Activated CD4-positive, alpha-beta T cell treated with anti-CD3 and anti-CD28 coated beads for 4 hours (primary cell): ENCODE data around the gene HK1.

Experiments
- DNase-seq, 2 donors: peaks; one replicate each; pipeline ENCODE4 v3.0.0-alpha.2; 2020

Gene HK1

DNA sequence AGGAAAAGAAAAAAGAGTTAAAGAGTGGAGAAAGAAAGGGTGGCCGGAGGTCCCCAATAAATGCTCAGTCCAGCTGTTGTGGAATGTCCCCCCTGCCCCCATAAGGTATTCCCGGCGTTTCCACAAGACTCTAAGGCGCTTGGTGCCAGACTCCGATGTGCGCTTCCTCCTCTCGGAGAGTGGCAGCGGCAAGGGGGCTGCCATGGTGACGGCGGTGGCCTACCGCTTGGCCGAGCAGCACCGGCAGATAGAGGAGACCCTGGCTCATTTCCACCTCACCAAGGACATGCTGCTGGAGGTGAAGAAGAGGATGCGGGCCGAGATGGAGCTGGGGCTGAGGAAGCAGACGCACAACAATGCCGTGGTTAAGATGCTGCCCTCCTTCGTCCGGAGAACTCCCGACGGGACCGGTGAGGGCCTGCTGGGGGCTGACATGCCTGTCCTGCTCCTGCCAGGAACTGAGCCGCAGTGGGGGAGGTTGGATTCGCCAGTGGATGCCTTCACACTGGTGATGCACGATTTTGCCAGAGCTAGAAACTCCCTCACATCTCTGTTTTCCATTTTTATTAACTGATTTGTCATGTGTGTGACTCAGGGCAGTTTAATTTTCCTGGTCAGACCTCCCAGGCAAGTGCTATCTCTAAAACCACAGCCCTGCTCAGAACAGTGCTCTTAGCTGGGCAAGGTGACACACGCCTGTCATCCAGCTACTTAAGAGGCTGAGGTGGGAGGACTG is 104.3 kb downstream of the HK1 start:
- no peak for DNase-seq

DNA sequence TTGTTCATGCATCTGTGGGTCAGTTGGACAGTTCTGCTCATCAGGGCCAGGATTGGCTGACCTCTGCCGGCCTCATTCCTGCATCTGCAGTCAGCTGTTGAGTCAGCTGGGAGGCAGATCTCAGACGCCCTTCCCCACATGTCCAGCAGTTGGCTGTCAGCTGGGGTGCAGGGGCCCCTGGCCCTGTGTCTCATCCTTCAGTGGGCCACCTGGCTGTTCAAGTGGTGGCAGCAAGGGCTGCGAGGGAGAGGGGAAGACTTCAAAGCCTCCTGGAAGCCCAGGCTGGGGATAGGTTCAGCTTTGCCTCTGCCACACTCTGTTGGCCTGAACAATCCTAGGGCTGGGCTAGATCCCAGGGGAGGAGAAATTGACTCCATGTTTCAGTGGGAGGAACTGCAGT is 105.3 kb downstream of the HK1 start:
- no peak for DNase-seq

DNA sequence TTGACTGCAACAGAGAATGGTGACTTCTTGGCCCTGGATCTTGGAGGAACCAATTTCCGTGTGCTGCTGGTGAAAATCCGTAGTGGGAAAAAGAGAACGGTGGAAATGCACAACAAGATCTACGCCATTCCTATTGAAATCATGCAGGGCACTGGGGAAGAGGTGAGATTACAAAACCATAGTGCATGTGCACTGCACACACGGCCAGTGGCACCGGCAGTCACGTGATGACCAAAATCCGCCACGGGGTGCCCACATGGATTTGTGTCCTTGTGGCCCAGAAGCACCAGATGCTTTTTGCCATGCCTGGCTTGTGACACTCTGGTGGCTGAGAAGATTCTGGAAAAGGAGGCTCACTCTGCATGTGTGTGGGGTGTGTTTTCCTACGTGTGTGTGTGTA is 106.0 kb downstream of the HK1 start:
- no peak for DNase-seq

DNA sequence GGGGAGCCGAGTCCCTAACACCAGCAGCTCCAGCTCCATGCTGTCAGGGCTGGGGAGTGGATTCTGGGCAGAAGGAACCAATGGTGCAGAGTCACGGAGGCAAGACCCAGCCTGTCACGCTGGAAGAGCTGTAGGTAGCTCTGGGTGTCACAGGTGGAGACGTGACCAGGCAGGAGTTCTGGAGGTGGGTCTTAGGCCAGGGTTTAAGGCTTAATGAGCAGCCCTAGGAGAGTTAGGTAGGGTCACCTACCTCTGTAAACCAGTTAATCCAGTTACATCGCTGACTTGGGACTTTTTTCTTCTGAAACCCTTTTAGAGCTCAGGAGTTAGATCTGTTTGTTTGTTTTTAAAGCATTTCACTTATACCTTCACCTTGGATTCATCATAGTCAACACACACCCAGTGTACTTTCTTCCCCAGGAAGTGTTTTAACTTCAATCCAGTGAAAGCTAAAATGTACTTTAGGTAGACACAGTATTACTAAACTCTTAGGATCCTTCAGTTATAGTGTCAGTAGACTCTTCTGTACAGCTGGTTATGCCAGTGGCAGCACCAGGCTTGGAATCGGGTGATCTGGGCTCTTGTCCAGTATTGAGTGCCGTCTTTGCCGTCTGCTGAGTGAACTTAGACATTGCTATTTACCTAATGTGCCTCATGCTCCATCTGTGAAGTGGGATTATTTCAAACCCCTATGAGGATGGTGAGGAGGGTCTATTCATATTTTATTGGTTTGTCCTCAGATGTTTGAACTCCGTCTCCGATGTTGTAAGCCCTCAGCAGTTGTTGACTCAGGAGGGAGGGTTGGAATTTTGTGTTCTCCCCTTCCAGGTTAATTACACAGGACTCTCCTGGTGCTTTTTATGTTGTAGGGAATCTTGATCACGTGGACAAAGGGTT is 107.4 kb downstream of the HK1 start:
- no peak for DNase-seq

DNA sequence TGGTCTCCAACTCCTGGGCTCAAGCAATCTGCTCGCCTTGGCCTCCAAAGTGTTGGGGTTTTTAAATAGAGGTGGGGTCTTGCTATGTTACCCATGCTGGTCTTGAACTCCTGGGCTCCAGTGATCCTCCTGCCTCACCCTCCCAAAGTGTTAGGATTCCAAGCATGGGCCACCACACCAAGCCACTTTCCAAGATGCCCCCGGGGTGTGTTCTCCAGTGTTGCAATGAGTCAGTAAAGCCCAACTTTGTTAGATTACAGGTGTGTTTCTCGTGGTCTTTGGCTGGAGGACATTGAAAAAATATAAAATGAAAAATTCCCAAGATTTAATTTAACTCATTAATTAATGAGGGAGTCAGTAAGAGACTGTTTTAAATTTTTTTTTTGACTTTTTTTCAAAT is 109.2 kb downstream of the HK1 start:
- DNase-seq: no peak

DNA sequence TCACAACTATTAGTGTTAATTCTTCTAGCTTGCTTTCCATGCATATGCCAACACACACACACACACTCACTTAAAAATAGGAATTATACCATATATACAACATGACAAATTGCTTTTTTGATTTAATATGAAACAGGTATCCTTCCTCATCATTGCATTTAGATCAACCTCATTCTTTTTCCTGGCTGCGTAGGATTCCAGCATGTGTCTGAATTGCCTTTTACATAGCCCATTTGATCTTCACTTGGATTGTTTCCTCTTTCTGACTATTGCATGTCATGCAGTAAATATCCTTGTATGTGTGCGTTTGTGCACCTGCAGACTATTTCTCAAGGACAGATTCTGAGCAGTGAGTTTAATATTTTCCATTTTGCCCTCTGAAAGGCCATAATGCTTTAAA is 110.2 kb downstream of the HK1 start:
- no peak for DNase-seq

DNA sequence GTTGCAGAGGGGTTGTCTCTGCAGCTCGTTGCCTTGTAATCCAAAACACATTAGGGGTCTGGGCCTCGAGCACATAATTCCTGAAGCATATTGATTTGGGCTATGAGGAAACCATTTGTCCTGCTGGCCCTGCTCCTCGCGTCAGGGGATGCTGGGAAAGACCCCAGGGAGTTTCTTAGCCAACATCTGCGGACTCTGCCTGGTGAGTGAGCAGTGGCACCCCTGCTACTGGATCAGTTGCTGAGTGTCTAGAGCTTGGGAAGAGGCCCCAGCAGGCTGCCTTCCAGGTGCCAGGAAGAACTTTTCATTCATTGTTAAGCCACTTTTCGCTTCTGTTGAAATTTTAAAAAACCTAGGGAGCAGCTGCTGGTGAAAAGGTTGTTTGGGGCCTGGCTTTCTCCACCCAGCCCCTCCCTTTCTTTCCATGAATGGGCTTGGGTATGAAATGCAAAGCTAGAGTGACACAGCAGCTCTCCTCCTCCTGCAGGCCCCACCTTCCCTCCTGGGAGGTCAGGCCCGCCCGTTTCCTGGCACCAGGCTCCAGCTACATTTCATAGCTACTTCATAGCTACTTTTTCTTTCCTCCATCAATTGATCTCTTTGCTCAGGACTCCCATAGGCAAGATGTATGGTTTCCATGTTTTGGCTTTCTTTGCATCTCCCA is 111.7 kb downstream of the HK1 start:
- no peak for DNase-seq

DNA sequence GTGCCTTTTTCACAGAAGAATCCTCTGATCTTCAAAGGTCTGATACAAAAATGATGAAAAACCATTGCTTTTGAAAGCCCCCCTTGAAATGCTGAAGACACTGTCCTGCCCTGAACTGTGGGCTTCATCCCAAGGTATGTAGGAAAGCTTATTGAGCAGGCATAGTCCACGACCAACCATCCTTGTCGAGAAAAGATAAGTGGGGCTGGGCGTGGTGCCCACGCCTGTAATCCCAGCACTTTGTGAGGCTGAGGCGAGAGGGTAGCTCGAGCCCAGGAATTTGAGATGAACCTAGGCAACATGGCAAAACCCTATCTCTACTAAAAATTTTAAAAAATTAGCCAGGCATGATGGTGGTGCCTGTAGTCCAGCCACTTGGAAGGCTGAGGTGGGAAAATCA is 112.9 kb downstream of the HK1 start:
- DNase-seq: no peak

DNA sequence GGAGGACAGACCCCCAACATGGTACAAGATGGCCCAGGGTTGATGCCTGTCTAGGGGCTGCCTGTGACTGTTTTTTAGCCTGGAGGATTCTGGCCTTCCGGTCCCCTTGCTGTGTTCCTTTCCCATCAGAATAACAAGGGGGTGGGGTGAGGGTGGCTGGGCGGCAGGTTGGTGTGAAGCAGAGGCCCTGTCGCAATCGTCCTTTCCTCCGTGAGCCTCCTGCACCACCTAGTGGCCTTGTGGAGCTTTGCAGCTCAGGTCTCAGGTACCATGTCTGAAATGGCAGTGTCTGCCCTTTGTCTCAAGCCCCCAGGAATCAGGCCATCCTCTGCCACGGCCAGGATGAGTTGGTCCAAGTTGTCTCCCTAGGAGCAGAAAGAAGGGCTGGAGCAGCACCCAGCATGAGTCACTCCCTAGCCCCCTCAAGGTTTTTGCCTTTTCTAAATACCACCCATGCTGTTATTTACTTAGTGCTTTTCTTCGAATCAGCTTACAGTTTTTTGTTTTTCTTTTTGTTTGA is 114.2 kb downstream of the HK1 start:
- DNase-seq: peak; percentile 74 to 82

DNA sequence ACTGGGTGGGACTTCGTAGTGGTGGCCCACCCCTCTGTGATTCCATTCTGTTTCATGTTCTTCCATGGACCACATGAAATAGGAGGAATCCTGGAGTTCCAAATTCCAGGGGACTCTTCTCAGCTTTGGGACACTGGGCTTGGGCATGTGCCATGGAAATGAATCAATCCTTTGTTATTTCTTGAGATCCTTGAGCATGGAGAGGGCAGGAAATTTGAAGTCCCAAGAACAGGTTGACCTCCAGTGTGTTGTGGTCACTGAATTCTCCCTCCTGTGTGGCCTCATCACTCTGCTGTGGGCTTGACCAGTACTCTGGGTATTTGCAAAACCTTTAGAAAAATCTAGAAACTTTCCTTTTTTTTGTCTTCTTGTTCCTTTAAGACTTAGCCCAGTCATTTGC is 115.7 kb downstream of the HK1 start:
- DNase-seq: no peak

DNA sequence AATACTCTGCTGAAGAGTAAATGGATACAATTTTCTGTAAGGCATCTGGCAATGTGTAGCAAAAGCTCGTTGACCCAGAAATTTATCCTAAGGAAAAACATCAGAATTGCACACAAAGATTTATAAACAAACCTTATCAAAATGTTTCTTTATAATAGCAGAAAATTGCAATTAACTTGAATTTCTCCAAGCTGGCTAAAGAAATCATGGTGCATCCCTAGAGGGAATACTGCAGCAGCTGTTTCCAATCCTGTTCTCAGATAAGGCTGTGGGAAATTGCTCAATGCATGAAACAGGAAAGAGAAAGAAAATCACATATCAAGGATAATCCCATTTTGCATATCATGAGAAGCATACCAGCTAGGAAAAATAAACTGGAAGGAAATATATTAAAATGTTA is 119.7 kb downstream of the HK1 start:
- no peak for DNase-seq

DNA sequence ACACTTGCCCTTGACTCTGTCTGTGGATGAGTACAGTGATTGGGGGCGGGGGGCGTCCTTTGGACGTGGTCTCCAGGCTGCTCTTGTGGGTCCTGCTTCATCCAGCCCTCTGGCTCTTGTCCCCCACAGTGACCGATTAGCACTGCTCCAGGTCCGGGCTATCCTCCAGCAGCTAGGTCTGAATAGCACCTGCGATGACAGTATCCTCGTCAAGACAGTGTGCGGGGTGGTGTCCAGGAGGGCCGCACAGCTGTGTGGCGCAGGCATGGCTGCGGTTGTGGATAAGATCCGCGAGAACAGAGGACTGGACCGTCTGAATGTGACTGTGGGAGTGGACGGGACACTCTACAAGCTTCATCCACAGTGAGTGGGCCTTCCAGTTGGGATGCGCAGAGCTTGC is 120.2 kb downstream of the HK1 start:
- no peak for DNase-seq

DNA sequence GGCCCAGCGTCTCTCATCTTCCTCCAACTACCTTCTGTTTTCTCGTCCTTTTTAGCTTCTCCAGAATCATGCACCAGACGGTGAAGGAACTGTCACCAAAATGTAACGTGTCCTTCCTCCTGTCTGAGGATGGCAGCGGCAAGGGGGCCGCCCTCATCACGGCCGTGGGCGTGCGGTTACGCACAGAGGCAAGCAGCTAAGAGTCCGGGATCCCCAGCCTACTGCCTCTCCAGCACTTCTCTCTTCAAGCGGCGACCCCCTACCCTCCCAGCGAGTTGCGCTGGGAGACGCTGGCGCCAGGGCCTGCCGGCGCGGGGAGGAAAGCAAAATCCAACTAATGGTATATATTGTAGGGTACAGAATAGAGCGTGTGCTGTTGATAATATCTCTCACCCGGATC is 122.6 kb downstream of the HK1 start:
- DNase-seq: no peak

DNA sequence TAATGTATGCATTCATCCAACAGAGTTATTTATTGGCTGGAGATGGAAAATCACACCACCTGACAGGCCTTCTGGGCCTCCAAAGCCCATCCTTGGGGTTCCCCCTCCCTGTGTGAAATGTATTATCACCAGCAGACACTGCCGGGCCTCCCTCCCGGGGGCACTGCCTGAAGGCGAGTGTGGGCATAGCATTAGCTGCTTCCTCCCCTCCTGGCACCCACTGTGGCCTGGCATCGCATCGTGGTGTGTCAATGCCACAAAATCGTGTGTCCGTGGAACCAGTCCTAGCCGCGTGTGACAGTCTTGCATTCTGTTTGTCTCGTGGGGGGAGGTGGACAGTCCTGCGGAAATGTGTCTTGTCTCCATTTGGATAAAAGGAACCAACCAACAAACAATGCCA is 123.1 kb downstream of the HK1 start:
- no peak for DNase-seq

DNA sequence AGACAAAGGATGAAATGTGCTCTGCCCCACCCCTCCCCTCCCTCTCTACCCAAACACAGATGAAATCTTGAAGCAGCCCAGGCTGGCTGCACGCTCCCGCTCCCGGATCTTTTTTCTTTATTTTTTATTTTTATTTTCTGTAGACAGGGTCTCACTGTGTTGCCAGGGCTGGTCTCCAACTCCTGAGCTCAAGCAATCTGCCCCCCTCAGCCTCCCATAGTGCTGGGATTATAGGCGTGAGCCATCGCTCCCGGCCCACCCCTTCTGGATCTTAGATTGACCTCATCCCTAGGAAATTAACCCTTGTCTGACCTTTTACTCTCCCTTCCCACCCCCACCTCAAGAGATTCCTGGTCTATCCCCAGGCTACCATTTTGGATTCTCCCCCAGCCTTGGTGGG is 124.1 kb downstream of the HK1 start:
- no peak for DNase-seq

DNA sequence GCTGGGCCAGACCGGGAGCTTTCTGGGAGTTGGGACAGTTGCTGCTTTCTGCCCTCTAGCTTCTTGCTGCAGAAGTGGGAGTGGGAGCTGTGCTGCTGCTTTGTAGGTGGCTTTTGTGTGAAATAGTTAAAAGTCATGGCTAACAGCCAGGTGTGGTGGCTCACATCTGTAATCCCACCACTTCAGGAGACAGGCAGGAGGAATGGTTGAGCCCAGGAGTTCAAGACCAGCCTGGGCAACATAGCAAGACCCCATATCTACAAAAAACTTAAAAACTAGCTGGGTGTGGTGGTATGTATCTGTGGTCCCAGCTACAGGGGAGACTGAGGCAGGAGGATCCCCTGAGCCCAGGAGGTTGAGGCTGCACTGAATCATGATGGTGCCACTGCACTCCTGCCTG is 124.8 kb downstream of the HK1 start:
- DNase-seq: no peak

DNA sequence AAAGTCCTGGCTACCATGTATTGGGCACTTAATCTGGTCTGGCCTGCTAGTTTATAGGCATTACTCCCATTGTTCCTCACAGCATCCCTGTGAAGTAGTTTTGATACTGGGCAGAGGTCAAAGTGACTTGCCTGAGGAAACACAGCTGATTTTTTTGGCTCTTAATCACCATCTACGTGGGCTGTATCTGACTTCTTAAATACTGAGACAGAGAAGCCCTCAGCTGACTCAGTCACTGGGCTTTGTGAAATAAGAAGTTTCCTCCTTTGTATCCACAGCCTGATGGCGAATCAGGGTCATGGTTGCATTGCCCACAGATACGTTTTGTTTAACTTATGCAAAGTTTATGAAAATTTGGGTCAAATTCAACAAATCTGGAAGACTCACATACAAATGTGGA is 125.2 kb downstream of the HK1 start:
- no peak for DNase-seq

DNA sequence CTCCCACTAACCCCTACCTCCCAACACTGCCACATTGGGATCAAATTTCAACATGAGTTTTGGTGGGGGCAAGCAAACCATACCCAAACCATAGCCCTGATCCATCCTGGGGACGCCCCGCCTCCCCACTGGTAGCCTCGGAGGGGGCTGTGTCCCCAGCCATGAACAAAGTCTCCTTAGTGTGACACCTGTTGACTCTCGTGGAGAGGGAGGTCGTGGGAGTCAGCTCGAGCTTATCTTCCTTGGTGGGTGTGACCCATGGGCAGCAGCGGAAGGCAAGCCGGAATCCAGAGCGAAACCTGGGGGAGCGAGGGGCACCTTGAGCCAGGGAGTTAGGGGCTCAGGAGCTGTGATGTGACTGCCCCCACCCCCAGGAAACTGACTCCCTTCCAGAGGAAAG is 126.5 kb downstream of the HK1 start:
- DNase-seq: no peak

DNA sequence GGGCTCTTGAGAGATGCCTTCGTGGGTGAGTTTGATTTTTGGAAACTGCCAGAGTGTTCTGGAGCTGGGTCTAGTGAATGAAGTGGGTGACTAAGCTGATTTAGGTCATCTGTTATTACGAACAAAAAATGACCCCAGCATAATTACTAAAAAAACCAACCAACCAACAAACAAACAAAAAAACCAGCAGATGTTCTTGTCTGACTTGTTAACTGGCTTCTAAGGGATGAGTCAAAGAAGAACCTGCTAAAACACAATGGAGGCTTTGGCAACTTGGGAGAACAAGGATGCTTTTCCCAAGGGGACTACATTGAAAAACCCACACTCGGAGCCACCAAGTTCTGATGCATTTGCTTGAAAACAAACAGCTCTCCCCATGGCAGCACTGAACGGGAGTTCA is 126.9 kb downstream of the HK1 start:
- no peak for DNase-seq

DNA sequence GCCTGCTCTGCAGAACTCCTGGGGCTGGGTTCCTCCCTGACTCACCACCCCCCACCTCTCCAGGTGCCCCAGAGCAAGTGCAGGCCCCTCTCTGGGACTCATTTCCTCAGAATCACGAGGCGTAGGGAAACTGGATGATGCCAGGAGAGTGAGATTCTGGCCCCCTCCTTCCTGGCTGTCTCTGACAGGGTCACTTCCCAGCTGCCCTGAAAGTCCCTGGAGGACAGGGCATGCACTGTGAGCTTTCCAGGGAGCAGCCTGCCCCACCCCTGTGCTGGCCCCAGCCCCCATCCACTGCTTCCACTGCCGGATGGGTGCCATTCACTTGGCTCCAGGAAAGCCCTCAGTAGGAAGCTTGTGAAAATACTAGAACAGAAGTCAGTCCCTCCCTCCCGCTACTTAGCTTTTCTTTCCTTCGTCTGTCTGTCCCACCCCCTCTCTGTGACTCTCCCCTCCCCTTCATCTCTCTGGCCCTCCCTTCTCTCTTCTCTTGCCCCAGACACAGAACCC is 128.1 kb downstream of the HK1 start:
- no peak for DNase-seq

DNA sequence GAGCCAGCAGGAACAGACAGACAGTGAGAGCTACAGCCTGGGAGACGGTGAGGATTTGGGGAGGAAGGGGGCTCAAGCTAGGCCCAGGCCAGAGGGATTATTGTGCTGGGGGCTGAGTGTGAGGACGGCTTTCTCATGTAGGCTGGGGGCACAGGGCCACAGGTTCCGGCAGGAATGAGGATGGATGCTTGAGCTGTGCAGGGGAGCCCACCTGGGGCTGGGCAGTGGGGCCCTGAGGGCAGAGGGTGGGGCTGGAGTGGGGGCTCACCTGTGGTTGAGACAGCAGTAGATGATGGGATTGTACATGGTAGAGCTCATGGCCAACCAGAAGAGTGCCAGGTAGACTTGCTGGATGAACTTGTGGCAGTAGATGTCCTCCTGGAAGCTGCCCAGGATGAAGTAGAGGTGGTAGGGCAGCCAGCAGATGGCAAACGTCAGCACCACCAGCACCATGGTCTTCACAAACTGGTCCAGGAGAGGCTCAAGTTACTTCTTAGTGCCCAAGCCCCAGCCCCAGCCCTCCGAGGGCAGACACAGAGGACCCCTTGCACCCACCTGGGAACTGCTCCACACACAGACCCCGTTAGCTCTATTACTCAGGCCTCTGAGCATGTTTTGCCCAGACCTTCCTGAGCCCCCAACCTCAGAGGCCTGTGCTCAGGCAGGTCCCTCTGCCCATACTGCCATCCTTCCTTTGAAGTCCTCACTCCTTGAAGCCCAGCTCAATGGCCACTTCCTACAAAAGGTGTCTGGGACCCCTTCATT is 128.7 kb downstream of the HK1 start:
- no peak for DNase-seq

DNA sequence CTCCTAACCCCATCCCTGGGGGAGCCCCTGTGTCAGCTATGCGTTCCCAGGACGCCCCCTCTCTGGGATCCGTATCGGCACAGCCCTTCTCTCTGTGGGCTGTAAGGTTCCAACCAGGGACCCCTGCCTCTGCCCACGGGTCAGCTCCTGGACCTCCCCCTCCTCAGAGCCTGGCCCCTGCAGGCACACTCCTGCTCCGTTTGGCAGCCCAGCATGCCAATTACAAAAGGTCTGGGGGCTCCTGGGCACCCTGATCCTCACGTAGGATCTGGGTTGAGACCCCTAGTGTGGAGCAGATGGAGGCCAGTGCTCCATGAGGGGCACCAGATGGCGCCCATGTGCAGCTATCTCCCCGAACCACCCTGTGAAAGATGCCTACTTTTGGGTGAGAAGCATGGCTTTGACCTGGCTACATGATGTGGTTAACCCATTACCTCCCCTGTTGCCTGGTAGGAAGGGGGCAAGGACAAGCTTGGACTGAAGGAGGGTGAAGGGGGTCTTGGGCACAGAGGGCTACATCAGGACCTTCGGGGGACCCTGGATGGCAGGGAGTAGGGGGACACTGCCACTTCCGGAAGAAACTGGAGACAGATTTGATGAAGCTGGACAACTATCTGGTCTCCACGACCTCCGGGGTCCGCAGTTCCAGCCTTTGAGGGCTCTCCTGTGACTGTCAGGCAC is 129.5 kb downstream of the HK1 start:
- peak; percentile 23 to 32 for DNase-seq
